H1 (cell line): ENCODE results near the gene PTPRG. TPM values are rescaled to one million over a fixed set of nuclear protein-coding genes. Genes with fewer than 3 reads are reported as not detected.

Experiments used
- CTCF ChIA-PET: fragments of 300-600 bp; sonication (Branson Sonifier 250); formaldehyde crosslinking; loops from one replicate; lab custom pipeline; 2021; ENCODE audit not compliant: partially characterized antibody; lab: Charles Lee
- POLR2A ChIA-PET: fragments of 300-600 bp; sonication (Branson Sonifier 250); formaldehyde crosslinking; loops from one replicate; lab custom pipeline; 2021; ENCODE audit warnings: inconsistent platforms; ENCODE audit not compliant: partially characterized antibody; lab: Charles Lee
- DNase-seq, 2 experiments: peaks; one replicate each; pipeline versions ENCODE4 v3.0.0 to v3.0.0-alpha.2; 2010 to 2022; ENCODE audit warnings: low spot score in 2 of 2, low read depth in 1 of 2, mixed read lengths in 1 of 2
- FAIRE-seq: peaks from 2 replicates; lab custom pipeline; 2011; peaks lifted over from hg19 to GRCh38; lab: Jason Lieb, UNC
- H2AFZ ChIP-seq: 2 replicates; pipeline ENCODE4 v1.8.1; 2012; ENCODE audit warnings: low read length, inconsistent platforms
- H2AK5ac ChIP-seq: 2 replicates; pipeline ENCODE4 v1.6.1; 2013; ENCODE audit warnings: low read depth, low read length
- H2BK120ac ChIP-seq: replicated peaks from 2 replicates; pipeline ENCODE3; 2013; ENCODE audit warnings: low read depth, low read length, inconsistent platforms
- H2BK12ac ChIP-seq: 2 replicates; pipeline ENCODE4 v1.6.1; 2013; ENCODE audit warnings: low read depth, low read length
- H2BK15ac ChIP-seq: 2 replicates; pipeline ENCODE4 v1.6.1; 2013; ENCODE audit warnings: low read length
- H2BK20ac ChIP-seq: 2 replicates; pipeline ENCODE4 v1.6.1; 2013; ENCODE audit warnings: low read length
- H2BK5ac ChIP-seq: 2 replicates; pipeline ENCODE4 v1.6.1; 2013; ENCODE audit warnings: low read depth, low read length
- H3K14ac ChIP-seq: 2 replicates; pipeline ENCODE4 v1.6.1; 2013; ENCODE audit warnings: inconsistent platforms; ENCODE audit not compliant: insufficient read length
- H3K18ac ChIP-seq: 2 replicates; pipeline ENCODE4 v1.6.1; 2013; ENCODE audit warnings: low read length; ENCODE audit errors: extremely low read depth
- H3K23ac ChIP-seq: 2 replicates; pipeline ENCODE4 v1.6.1; 2013; ENCODE audit warnings: inconsistent platforms; ENCODE audit not compliant: insufficient read length
- H3K23me2 ChIP-seq: 2 replicates; pipeline ENCODE4 v1.6.1; 2013; ENCODE audit warnings: low read depth, low read length
- H3K27ac ChIP-seq: 2 replicates; pipeline ENCODE4 v1.6.1; 2011; ENCODE audit warnings: low read depth, low read length, inconsistent platforms
- H3K27me3 ChIP-seq, 4 experiments: replicated peaks in 1 of 4; 1 replicate in 1 of 4; 2 replicates in 3 of 4; pipeline versions ENCODE4 v1.6.1 to v1.8.1; 2011 to 2013; ENCODE audit warnings: low read length in 3 of 4, mild to moderate bottlenecking in 3 of 4, inconsistent platforms in 2 of 4, mixed read lengths in 2 of 4, moderate library complexity in 1 of 4; ENCODE audit not compliant: control insufficient read depth in 3 of 4, insufficient read depth in 3 of 4; ENCODE audit errors: extremely low read depth in 1 of 4
- H3K36me3 ChIP-seq, 4 experiments: 2 replicates each; pipeline versions ENCODE4 v1.6.1 to v1.8.1; 2011 to 2013; ENCODE audit warnings: mild to moderate bottlenecking in 4 of 4, low read length in 3 of 4, moderate library complexity in 2 of 4, control low read depth in 1 of 4, inconsistent platforms in 1 of 4; ENCODE audit not compliant: insufficient read depth in 4 of 4, control insufficient read depth in 2 of 4
- H3K4ac ChIP-seq: replicated peaks from 2 replicates; pipeline ENCODE3; 2013; ENCODE audit warnings: low read length, low read depth, mixed read lengths, inconsistent platforms; ENCODE audit not compliant: insufficient read length
- H3K4me1 ChIP-seq, 4 experiments: replicated peaks in 1 of 4; 1 replicate in 1 of 4; 2 replicates in 3 of 4; pipeline versions ENCODE4 v1.6.1 to v1.8.1; 2011 to 2013; ENCODE audit warnings: low read length in 3 of 4, inconsistent platforms in 2 of 4, mixed read lengths in 1 of 4; ENCODE audit not compliant: insufficient read depth in 4 of 4, control insufficient read depth in 3 of 4
- H3K4me2 ChIP-seq, 2 experiments: 2 replicates each; pipeline versions ENCODE4 v1.6.1 to v1.8.1; 2011 to 2013; ENCODE audit warnings: low read depth in 2 of 2, low read length in 2 of 2, control low read depth in 1 of 2, inconsistent platforms in 1 of 2, mild to moderate bottlenecking in 1 of 2; ENCODE audit not compliant: insufficient read depth in 1 of 2
- H3K4me3 ChIP-seq, 4 experiments: fragments of 200-600, 300-600 bp in 1 of 4; sonication (generic), shearing (Covaris generic), sonication (Bioruptor Twin) in 1 of 4; 2 replicates each; pipeline versions ENCODE4 v1.5.1 to v1.8.1; 2011 to 2016; ENCODE audit warnings: low read length in 4 of 4, low read depth in 3 of 4, control low read depth in 2 of 4, inconsistent platforms in 2 of 4, mild to moderate bottlenecking in 2 of 4, mixed read lengths in 1 of 4, moderate library complexity in 1 of 4; ENCODE audit not compliant: insufficient read depth in 2 of 4; ENCODE audit errors: extremely low read depth in 1 of 4
- H3K56ac ChIP-seq: replicated peaks from 2 replicates; pipeline ENCODE3; 2013; ENCODE audit warnings: low read depth, mild to moderate bottlenecking, mixed read lengths, low read length, inconsistent platforms; ENCODE audit not compliant: insufficient read length
- H3K79me1 ChIP-seq: 2 replicates; pipeline ENCODE4 v1.6.1; 2013; ENCODE audit warnings: low read depth, low read length, control low read depth
- H3K79me2 ChIP-seq, 2 experiments: 2 replicates each; pipeline versions ENCODE4 v1.6.1 to v1.8.1; 2012 to 2013; ENCODE audit warnings: low read length in 2 of 2, mild to moderate bottlenecking in 2 of 2, inconsistent platforms in 1 of 2; ENCODE audit not compliant: insufficient read depth in 2 of 2, control insufficient read depth in 1 of 2
- H3K9ac ChIP-seq, 4 experiments: replicated peaks in 1 of 4; 1 replicate in 1 of 4; 2 replicates in 3 of 4; pipeline versions ENCODE4 v1.6.1 to v1.8.1; 2011 to 2013; ENCODE audit warnings: low read depth in 3 of 4, low read length in 3 of 4, control low read depth in 2 of 4, mild to moderate bottlenecking in 2 of 4, moderate library complexity in 2 of 4, inconsistent platforms in 1 of 4; ENCODE audit errors: extremely low read depth in 1 of 4
- H3K9me3 ChIP-seq, 2 experiments: 2 replicates each; pipeline versions ENCODE4 v1.6.1 to v1.8.1; 2012 to 2013; ENCODE audit warnings: mild to moderate bottlenecking in 2 of 2, moderate library complexity in 2 of 2, control low read depth in 1 of 2, inconsistent platforms in 1 of 2, low read depth in 1 of 2, low read length in 1 of 2, mixed read lengths in 1 of 2; ENCODE audit not compliant: insufficient read depth in 2 of 2
- H4K20me1 ChIP-seq, 2 experiments: replicated peaks in 1 of 2; 2 replicates each; pipeline versions ENCODE3 to v1.8.1; 2011 to 2013; ENCODE audit warnings: inconsistent platforms in 2 of 2, low read length in 2 of 2, mild to moderate bottlenecking in 1 of 2; ENCODE audit not compliant: insufficient read depth in 2 of 2, control insufficient read depth in 1 of 2
- H4K5ac ChIP-seq: 2 replicates; pipeline ENCODE4 v1.6.1; 2013; ENCODE audit warnings: low read length, low read depth, mixed read lengths, inconsistent platforms; ENCODE audit not compliant: insufficient read length
- H4K8ac ChIP-seq: 2 replicates; pipeline ENCODE4 v1.8.0; 2013; ENCODE audit warnings: mild to moderate bottlenecking, moderate library complexity, low read length, inconsistent platforms; ENCODE audit not compliant: insufficient read depth; ENCODE audit errors: extremely low read depth
- H4K91ac ChIP-seq: replicated peaks from 2 replicates; pipeline ENCODE3; 2013; ENCODE audit warnings: low read length, mixed read lengths, inconsistent platforms; ENCODE audit not compliant: insufficient read length
- ATF2 ChIP-seq: IDR thresholded peaks from 2 replicates; pipeline ENCODE4 v1.6.1; 2012; ENCODE audit warnings: low read length, inconsistent platforms
- CHD1 ChIP-seq: IDR thresholded peaks from 2 replicates; pipeline ENCODE4 v1.6.1; 2012; ENCODE audit warnings: low read depth, low read length, improper control_type of control experiment
- CTBP2 ChIP-seq: IDR thresholded peaks from 2 replicates; pipeline ENCODE4 v1.7.0; 2011; ENCODE audit warnings: borderline replicate concordance, mild to moderate bottlenecking, moderate library complexity, mixed read lengths, low read length; ENCODE audit not compliant: insufficient read depth, insufficient read length
- EZH2 ChIP-seq: fragments of 200-600 bp; sonication (generic); IDR thresholded peaks from 2 replicates; pipeline ENCODE4 v1.7.1; 2012; ENCODE audit warnings: low read depth, mild to moderate bottlenecking, moderate library complexity, low read length, inconsistent platforms; ENCODE audit not compliant: severe bottlenecking
- POLR2AphosphoS5 ChIP-seq: IDR thresholded peaks from 2 replicates; pipeline ENCODE4 v1.6.1; 2011; ENCODE audit warnings: low read depth, low read length
- RAD21 ChIP-seq, 2 experiments: IDR thresholded peaks in 1 of 2; conservative IDR thresholded peaks in 1 of 2; 2 replicates each; pipeline ENCODE4 v1.6.1; 2011; ENCODE audit warnings: low read depth in 2 of 2, low read length in 2 of 2, improper control_type of control experiment in 1 of 2, inconsistent platforms in 1 of 2, mild to moderate bottlenecking in 1 of 2, moderate library complexity in 1 of 2
- SP4 ChIP-seq: IDR thresholded peaks from 2 replicates; pipeline ENCODE4 v1.6.1; 2012; ENCODE audit warnings: low read length, inconsistent platforms
- WGBS, 2 experiments: shearing (Covaris generic) in 1 of 2; methylation state at CpG; one replicate each; pipeline versions ENCODE4 v1.1.6 to v1.1.7; 2013 to 2015; ENCODE audit warnings: low lambda C conversion rate in 2 of 2, mixed read lengths in 2 of 2, inconsistent platforms in 1 of 2, low coverage in 1 of 2, missing lambda C conversion rate in 1 of 2; ENCODE audit not compliant: insufficient replicate concordance in 2 of 2, insufficient coverage in 1 of 2, insufficient read length in 1 of 2; ENCODE audit errors: extremely low coverage in 1 of 2, missing lambda C conversion rate in 1 of 2; 5-methylcytosine and 5-hydroxymethylcytosine counted together
- polyA plus RNA-seq, 7 experiments: library from polyadenylated mRNA; depleted of rRNA in 3 of 7; stranded (reverse) in 5 of 7; unstranded in 2 of 7; fragments of >200 nt in 5 of 7; fragments of 200-250 nt in 2 of 7; gene quantifications; 1 replicate in 5 of 7; 2 replicates in 1 of 7; 4 replicates in 1 of 7; pipeline versions ENCODE4 v1.2.1 to v1.2.3, GENCODE V29; 2011 to 2013; ENCODE audit warnings: missing spikeins in 2 of 7, mixed read lengths in 2 of 7
- total RNA-seq: library from RNA; stranded (reverse); fragmentation: NEBNext Ultra II Directional; extraction: Animal tissue kit (Norgen Biotek cat#: 25700); gene quantifications from 2 replicates; pipeline ENCODE4 v1.2.1, GENCODE V29; 2021

Gene PTPRG
- total and polyA plus RNA-seq, 2 of the 8 experiments (the other 6 are each of a cell fraction or from before 2014, with no cell fraction given), result 23.3 to 96.2 TPM

DNA sequence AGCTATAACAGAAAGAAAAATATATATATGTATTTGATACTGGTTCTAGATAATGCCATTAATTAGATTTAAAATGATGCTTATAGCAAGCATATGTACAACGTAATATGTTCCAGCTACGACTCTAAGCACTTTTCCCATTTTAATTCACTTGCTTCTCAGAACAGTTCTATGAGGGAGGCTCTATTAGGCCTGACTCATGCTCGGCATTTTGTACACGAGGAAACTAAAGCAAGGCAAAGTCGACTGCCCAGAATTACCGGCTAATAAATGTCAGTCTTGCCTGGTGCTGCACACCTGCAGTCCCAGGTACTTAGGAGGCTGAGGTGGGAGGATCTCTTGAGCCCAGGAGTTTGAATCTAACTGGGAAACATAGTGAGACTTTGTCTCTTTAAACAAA is 106.0 kb downstream of the PTPRG start:
- H3K14ac ChIP-seq, result no peak overlapping the region
- no peak overlapping the region for H3K18ac ChIP-seq
- WGBS, 2 experiments, result 89% methylated on average over 6 of the region's 6 CpGs; no CpG with 5 or more reads in 1 of the 2 experiments
- H3K36me3 ChIP-seq, result peaks cover 0 to 4% (median 2%) of the 10 kb centered on the region in 4 experiments; a peak in 2 of 8 replicates
- FAIRE-seq (no peak), DNase-seq (no peak)
- H2BK20ac ChIP-seq, result no peak overlapping the region
- no peak overlapping the region for H2BK12ac ChIP-seq
- peaks cover 13 to 86% of the 10 kb centered on the region in 2 experiments for H3K79me2 ChIP-seq
- H2BK15ac ChIP-seq, result no peak overlapping the region
- no peaks in the 10 kb centered on the region for H3K23me2 ChIP-seq
- H3K9ac ChIP-seq, result no peak overlapping the region
- H4K5ac ChIP-seq, result no peak overlapping the region
- peaks cover 3 to 25% (median 15%) of the 10 kb centered on the region in 4 experiments for H3K4me1 ChIP-seq
- no peak overlapping the region for H4K8ac ChIP-seq
- no peak overlapping the region for H3K56ac ChIP-seq
- peaks cover 10% of the 10 kb centered on the region for H3K79me1 ChIP-seq
- peaks cover 14 to 28% of the 10 kb centered on the region in 2 experiments for H4K20me1 ChIP-seq
- H3K27me3 ChIP-seq, result no peaks in the 10 kb centered on the region
- no peak overlapping the region for H3K4me2 ChIP-seq
- no peak overlapping the region for H3K4me3 ChIP-seq
- H3K27ac ChIP-seq, result no peak overlapping the region
- POLR2A ChIA-PET, result interaction anchor here (1.1 kb wide), 1 partner anchor 16 kb away, joined by 4 read pairs; no protein-coding TSS in a partner anchor
- H3K23ac ChIP-seq, result no peak overlapping the region
- no peak overlapping the region for H2BK120ac ChIP-seq
- no peaks in the 10 kb centered on the region for H3K9me3 ChIP-seq
- CTCF ChIA-PET, result interaction anchor here (0.8 to 0.9 kb wide), 2 partner anchors 16 to 103 kb away, joined by 3 read pairs; no protein-coding TSS in a partner anchor
- H2AFZ ChIP-seq, result no peak overlapping the region
- no peak overlapping the region for H2AK5ac ChIP-seq
- H4K91ac ChIP-seq, result no peak overlapping the region
- no peak overlapping the region for H3K4ac ChIP-seq
- H2BK5ac ChIP-seq, result no peak overlapping the region
- TF ChIP-seq EZH2 (no peak), CTBP2 (no peak), SP4 (no peak), RAD21 (IDR thresholded peaks at IDR 0.05 in 1 of 2, conservative IDR thresholded peaks at IDR 0.05 in 1 of 2; ENCODE audit: low read depth in 2 of 2, low read length in 2 of 2) (no peak), POLR2AphosphoS5 (no peak), CHD1 (no peak), ATF2 (no peak)
